K562 (cell line): ENCODE data around the gene TRIM69. TPM values are rescaled to one million over a fixed set of nuclear protein-coding genes. Genes with fewer than 3 reads are reported as not detected.

ENCODE experiments used
- ATAC-seq: fragments of 200-7000 bp; cut with Tn5 transposase; 3 replicates; pipeline ENCODE4 v1.9.1; 2020; ENCODE audit warnings: moderate library complexity
- BruUV-seq: library from RNA; stranded (reverse); fragments of 400-500 nt; replicated peaks from 2 replicates; lab custom pipeline; 2021; lab: Mats Ljungman, UMichigan
- CTCF ChIA-PET: fragments of 300-600 bp; formaldehyde crosslinking; extraction: SDS; loops from one replicate; lab custom pipeline; 2021; ENCODE audit warnings: low intra/inter-chr PET ratio; lab: Yijun Ruan, JAX
- POLR2A ChIA-PET: fragments of 300-600, 350-650 bp; sonication (Branson Sonifier 250); formaldehyde crosslinking; extraction: SDS; loops from one replicate; lab custom pipeline; 2021; ENCODE audit warnings: antibody characterized with exemption, inconsistent platforms; lab: Yijun Ruan, JAX
- DNase-seq, 4 experiments: peaks; one replicate each; pipeline versions ENCODE4 v3.0.0 to v3.0.0-alpha.2; 2011 to 2018; ENCODE audit warnings: low spot score in 3 of 4, mixed read lengths in 3 of 4; ENCODE audit errors: extremely low read depth in 1 of 4
- FAIRE-seq: peaks from 2 replicates; lab custom pipeline; 2011; peaks lifted over from hg19 to GRCh38; lab: Jason Lieb, UNC
- H2AFZ ChIP-seq: 2 replicates; pipeline ENCODE4 v1.6.0; 2011; ENCODE audit warnings: low read depth, low read length, control low read depth, inconsistent platforms
- H3K27ac ChIP-seq: fragments of 200-600 bp; 3 replicates; pipeline ENCODE4 v1.8.0; 2011; ENCODE audit warnings: low read depth, mild to moderate bottlenecking, control low read depth, inconsistent platforms, low read length, moderate library complexity, mixed read lengths; ENCODE audit errors: extremely low read depth
- H3K27me3 ChIP-seq, 2 experiments: fragments of 300-600 bp in 1 of 2; 2 replicates in 1 of 2; 3 replicates in 1 of 2; pipeline versions ENCODE4 v1.6.0 to v1.8.0; 2011; ENCODE audit warnings: inconsistent platforms in 2 of 2, low read length in 2 of 2, mild to moderate bottlenecking in 1 of 2, mixed read lengths in 1 of 2, moderate library complexity in 1 of 2; ENCODE audit not compliant: control insufficient read depth in 2 of 2, insufficient read depth in 2 of 2
- H3K36me3 ChIP-seq: fragments of 300-600 bp; 3 replicates; pipeline ENCODE4 v1.8.0; 2011; ENCODE audit warnings: mild to moderate bottlenecking, low read length, inconsistent platforms; ENCODE audit not compliant: control insufficient read depth, insufficient read depth
- H3K4me1 ChIP-seq, 2 experiments: fragments of 200-600 bp in 1 of 2; replicated peaks in 1 of 2; 2 replicates in 1 of 2; 3 replicates in 1 of 2; pipeline versions ENCODE4 v1.5.1 to v1.8.0; 2011; ENCODE audit warnings: inconsistent platforms in 2 of 2, low read length in 2 of 2, mild to moderate bottlenecking in 1 of 2, mixed read lengths in 1 of 2, moderate library complexity in 1 of 2; ENCODE audit not compliant: control insufficient read depth in 2 of 2, insufficient read depth in 2 of 2
- H3K4me2 ChIP-seq: 2 replicates; pipeline ENCODE4 v1.6.1; 2011; ENCODE audit warnings: low read length, control low read depth, inconsistent platforms, mixed read lengths; ENCODE audit not compliant: insufficient read depth
- H3K4me3 ChIP-seq: fragments of 200-600 bp; sonication (generic), shearing (Covaris generic); 2 replicates; pipeline ENCODE4 v1.5.1; 2016; ENCODE audit warnings: control low read depth, inconsistent platforms
- H3K79me2 ChIP-seq: fragments of 200-600 bp; 3 replicates; pipeline ENCODE4 v1.8.0; 2011; ENCODE audit warnings: low read length, inconsistent platforms; ENCODE audit not compliant: control insufficient read depth, insufficient read depth
- H3K9ac ChIP-seq, 2 experiments: 2 replicates each; pipeline versions ENCODE4 v1.6.0 to v1.6.1; 2011; ENCODE audit warnings: low read depth in 2 of 2, low read length in 2 of 2, control low read depth in 1 of 2, inconsistent platforms in 1 of 2, mild to moderate bottlenecking in 1 of 2, mixed read lengths in 1 of 2; ENCODE audit not compliant: insufficient read depth in 1 of 2
- H3K9me1 ChIP-seq: one replicate; pipeline ENCODE4 v1.6.0; 2011; ENCODE audit warnings: inconsistent platforms, mild to moderate bottlenecking, low read length, moderate library complexity; ENCODE audit not compliant: control insufficient read depth, insufficient read depth
- H3K9me3 ChIP-seq: replicated peaks from 2 replicates; pipeline ENCODE4 v1.5.1; 2011; ENCODE audit warnings: low read depth, low read length, inconsistent platforms; ENCODE audit not compliant: control insufficient read depth, insufficient read depth
- H4K20me1 ChIP-seq: replicated peaks from 2 replicates; pipeline ENCODE4 v1.6.1; 2011; ENCODE audit warnings: low read length, inconsistent platforms, mixed read lengths; ENCODE audit not compliant: control insufficient read depth, insufficient read depth
- ARID1B ChIP-seq: fragments of 450-650 bp; IDR thresholded peaks from 2 replicates; pipeline ENCODE4 v1.6.1; 2016; ENCODE audit warnings: antibody characterized with exemption, mild to moderate bottlenecking, inconsistent platforms
- GATAD2B ChIP-seq: fragments of 450-650 bp; IDR thresholded peaks from 2 replicates; pipeline ENCODE4 v1.6.1; 2017; ENCODE audit warnings: mild to moderate bottlenecking, borderline replicate concordance
- MCM5 ChIP-seq: fragments of 450-650 bp; IDR thresholded peaks from 2 replicates; pipeline ENCODE4 v1.6.1; 2016; ENCODE audit warnings: low read depth
- PCBP1 ChIP-seq: fragments of 200-400 bp; formaldehyde crosslinking; IDR thresholded peaks from 2 replicates; pipeline ENCODE4 v1.6.1; 2018; ENCODE audit warnings: mild to moderate bottlenecking, low read depth, low read length; ENCODE audit not compliant: poor library complexity, severe bottlenecking
- POU5F1 ChIP-seq: fragments of 150-350 bp; IDR thresholded peaks from 2 replicates; pipeline ENCODE4 v1.6.1; 2014; ENCODE audit warnings: borderline replicate concordance, low read length, low read depth, mild to moderate bottlenecking; ENCODE audit not compliant: partially characterized antibody
- RREB1 ChIP-seq: fragments of 250-450 bp; sonication (Bioruptor Pico); IDR thresholded peaks from 2 replicates; pipeline ENCODE4 v1.4.0; 2020
- TBP ChIP-seq: optimal IDR thresholded peaks from 2 replicates; pipeline ENCODE3; 2011; ENCODE audit warnings: low read depth, low read length, improper control_type of control experiment
- TEAD4 ChIP-seq, 2 experiments: sonication (generic) in 1 of 2; formaldehyde crosslinking in 1 of 2; IDR thresholded peaks; 2 replicates each; pipeline versions ENCODE4 v1.6.1 to v1.8.0; 2012 to 2022; ENCODE audit warnings: borderline replicate concordance in 1 of 2, inconsistent platforms in 1 of 2, low read length in 1 of 2, mild to moderate bottlenecking in 1 of 2, missing genetic modification reagents in 1 of 2
- ZNF12 ChIP-seq: sonication (generic); formaldehyde crosslinking; IDR thresholded peaks from 2 replicates; pipeline ENCODE4 v1.4.0; 2020; ENCODE audit warnings: mild to moderate bottlenecking, missing genetic modification reagents
- ZNF408 ChIP-seq: fragments of 250-450 bp; sonication (Bioruptor Pico); IDR thresholded peaks from 2 replicates; pipeline ENCODE4 v1.4.0; 2020; ENCODE audit warnings: low read depth, mild to moderate bottlenecking, moderate library complexity
- ZNF561 ChIP-seq: fragments of 450-650 bp; formaldehyde crosslinking; conservative IDR thresholded peaks from 2 replicates; pipeline ENCODE4 v1.4.0; 2020; ENCODE audit warnings: mild to moderate bottlenecking, moderate library complexity
- ZNF780A ChIP-seq: fragments of 250-450 bp; sonication (Bioruptor Pico); IDR thresholded peaks from 2 replicates; pipeline ENCODE4 v1.5.0; 2021; ENCODE audit warnings: mild to moderate bottlenecking
- WGBS: fragments of 100-300 bp; shearing (Covaris generic); methylation state at CpG from one replicate; pipeline ENCODE4 v1.1.6; 2016; ENCODE audit warnings: low coverage, mixed read lengths; ENCODE audit not compliant: insufficient coverage; ENCODE audit errors: missing lambda C conversion rate; 5-methylcytosine and 5-hydroxymethylcytosine counted together
- in situ Hi-C: fragments of 300-500 bp; cut with MboI; formaldehyde crosslinking; loops from 4 replicates; pipeline ENCODE4 v1.15.0; 2018; ENCODE audit warnings: inconsistent platforms, mixed read lengths
- intact Hi-C: fragments of 100-400 bp; cut with micrococcal nuclease; formaldehyde crosslinking; loops from 2 replicates; pipeline ENCODE4 v1.14.2; 2022
- polyA plus RNA-seq, 8 experiments: library from polyadenylated mRNA; depleted of rRNA in 4 of 8; stranded (reverse) in 5 of 8; unstranded in 3 of 8; fragments of >200 nt; fragmentation: Nextera tagmentation in 2 of 8; fragmentation: Illumina TruSeq in 1 of 8; extraction: Ambion mirVana in 2 of 8; extraction: Trizol in 1 of 8; gene quantifications; 2 replicates each; pipeline versions ENCODE4 v1.2.1 to v1.2.3, GENCODE V29; 2011 to 2014; ENCODE audit warnings: inconsistent platforms in 1 of 8, missing spikeins in 1 of 8
- total RNA-seq, 7 experiments: library from RNA; depleted of rRNA in 6 of 7; stranded (reverse); fragments of >200 nt in 6 of 7; fragmentation: Illumina TruSeq in 2 of 7; extraction: Trizol in 2 of 7; gene quantifications; 2 replicates each; pipeline versions ENCODE4 v1.2.1 to v1.2.3, GENCODE V29; 2011 to 2021; ENCODE audit warnings: low replicate concordance in 1 of 7
- TF ChIP-seq, protein P1 (sequence below): fragments of 200-800 bp; sonication (Bioruptor generic); IDR thresholded peaks from 2 replicates; pipeline ENCODE4 v1.6.1; 2017; ENCODE audit warnings: missing genetic modification characterization, missing compliant biosample characterization

The TRIM69 gene
- total and polyA plus RNA-seq, 9 of the 15 experiments (the other 6 are each of a cell fraction or from before 2014, with no cell fraction given), result 1.0 to 4.3 (median 2.3) TPM

DNA sequence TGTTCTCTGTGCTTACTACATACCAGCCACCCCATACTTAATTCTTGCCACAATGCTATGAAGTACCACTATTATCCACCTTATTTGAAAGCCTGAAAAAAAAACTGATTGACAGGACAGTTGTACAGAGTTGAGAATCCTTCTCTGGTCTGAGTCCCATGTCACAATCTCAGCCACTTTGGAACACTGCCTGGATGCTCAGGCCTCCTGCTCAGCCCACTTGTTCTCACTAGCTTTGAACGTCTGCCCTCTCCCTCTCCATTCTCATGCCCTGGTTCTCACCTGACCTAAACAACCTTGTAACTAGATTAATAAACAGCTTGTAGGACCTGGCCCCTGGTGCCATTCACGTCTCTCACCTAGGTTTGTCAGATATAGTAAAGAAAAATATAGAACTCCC lies 53.9 kb downstream of the TRIM69 start (continued):
- TF ChIP-seq ZNF408 (CRISPR knock-in tag) (no peak), ZNF12 (CRISPR knock-in tag) (no peak), PCBP1 (no peak), TEAD4 (IDR thresholded peaks at IDR 0.05; ENCODE audit: low read length) (no peak), TEAD4 (CRISPR knock-in tag; IDR thresholded peaks at IDR 0.05; ENCODE audit: borderline replicate concordance) (no peak), ZNF780A (no peak)
- TF ChIP-seq, all 486 proteins: peak for 0

GRCh38 chr15:44790656-44791055 lies 54.3 kb downstream of the TRIM69 start:
- H2AFZ ChIP-seq, result no peak overlapping the region
- POLR2A ChIA-PET, result interaction anchor here (0.7 kb wide), 1 partner anchor 69 kb away, joined by 3 read pairs; no protein-coding TSS in a partner anchor
- no TSS peak for BruUV-seq
- no peaks in the 10 kb centered on the region for H4K20me1 ChIP-seq
- no peaks in the 10 kb centered on the region for H3K79me2 ChIP-seq
- WGBS, result 87% methylated on average over 3 of the region's 3 CpGs
- ATAC-seq, result no peak
- H3K4me1 ChIP-seq, result peaks cover 3 to 28% of the 10 kb centered on the region in 2 experiments; a peak in 4 of 5 replicates
- H3K36me3 ChIP-seq, result no peaks in the 10 kb centered on the region
- no peak overlapping the region for H3K27ac ChIP-seq
- CTCF ChIA-PET, result no interaction called here
- no peak for DNase-seq
- in situ Hi-C loops, result no loop called here
- no peak overlapping the region for H3K4me2 ChIP-seq
- no peak for FAIRE-seq
- intact Hi-C loops, result loop anchor here (10.0 kb wide), 1 partner anchor 54 kb away; no protein-coding TSS in a partner anchor
- no peaks in the 10 kb centered on the region for H3K9me1 ChIP-seq
- H3K9ac ChIP-seq, result no peak overlapping the region
- no peaks in the 10 kb centered on the region for H3K9me3 ChIP-seq
- H3K4me3 ChIP-seq, result no peak overlapping the region
- no peaks in the 10 kb centered on the region for H3K27me3 ChIP-seq
- TF ChIP-seq POU5F1, result no peak
- TF ChIP-seq, protein P1, sequence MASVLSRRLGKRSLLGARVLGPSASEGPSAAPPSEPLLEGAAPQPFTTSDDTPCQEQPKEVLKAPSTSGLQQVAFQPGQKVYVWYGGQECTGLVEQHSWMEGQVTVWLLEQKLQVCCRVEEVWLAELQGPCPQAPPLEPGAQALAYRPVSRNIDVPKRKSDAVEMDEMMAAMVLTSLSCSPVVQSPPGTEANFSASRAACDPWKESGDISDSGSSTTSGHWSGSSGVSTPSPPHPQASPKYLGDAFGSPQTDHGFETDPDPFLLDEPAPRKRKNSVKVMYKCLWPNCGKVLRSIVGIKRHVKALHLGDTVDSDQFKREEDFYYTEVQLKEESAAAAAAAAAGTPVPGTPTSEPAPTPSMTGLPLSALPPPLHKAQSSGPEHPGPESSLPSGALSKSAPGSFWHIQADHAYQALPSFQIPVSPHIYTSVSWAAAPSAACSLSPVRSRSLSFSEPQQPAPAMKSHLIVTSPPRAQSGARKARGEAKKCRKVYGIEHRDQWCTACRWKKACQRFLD, result no peak
- no peak for TF ChIP-seq MCM5
- no peak for TF ChIP-seq TBP
- TF ChIP-seq ARID1B, result no peak
- no peak for TF ChIP-seq RREB1 (CRISPR knock-in tag)
- TF ChIP-seq ZNF561, result no peak
- no peak for TF ChIP-seq GATAD2B
